GM23338 (cell line): ENCODE measurements around the gene NXPH4. TPM values are rescaled to one million over a fixed set of nuclear protein-coding genes. Genes with fewer than 3 reads are reported as not detected.

Experiments used
- ATAC-seq: fragments of 200-7000 bp; cut with Tn5 transposase; 3 replicates; pipeline ENCODE4 v1.9.1; 2020
- DNase-seq: peaks from one replicate; pipeline ENCODE4 v3.0.0-alpha.2; 2015; ENCODE audit warnings: low spot score
- H2AFZ ChIP-seq: fragments of 200-600 bp; sonication (generic); 2 replicates; pipeline ENCODE4 v1.8.0; 2016; ENCODE audit warnings: antibody characterized with exemption, mild to moderate bottlenecking, moderate library complexity
- H3F3A ChIP-seq: fragments of 200-600 bp; sonication (generic); replicated peaks from 2 replicates; pipeline ENCODE4 v1.8.0; 2017; ENCODE audit warnings: antibody characterized with exemption, mixed run types, low read depth
- H3K27ac ChIP-seq: fragments of 200-600 bp; sonication (generic); 2 replicates; pipeline ENCODE4 v1.6.1; 2016; ENCODE audit warnings: low read depth
- H3K27me3 ChIP-seq: fragments of 200-600 bp; sonication (generic); 2 replicates; pipeline ENCODE4 v1.8.0; 2016; ENCODE audit warnings: mild to moderate bottlenecking, mixed run types, moderate library complexity; ENCODE audit not compliant: insufficient read depth
- H3K36me3 ChIP-seq: fragments of 200-600 bp; sonication (generic); 2 replicates; pipeline ENCODE4 v1.8.0; 2016; ENCODE audit warnings: mild to moderate bottlenecking; ENCODE audit not compliant: insufficient read depth
- H3K4me1 ChIP-seq: fragments of 200-600 bp; sonication (generic); 2 replicates; pipeline ENCODE4 v1.8.0; 2016; ENCODE audit warnings: mild to moderate bottlenecking, moderate library complexity; ENCODE audit not compliant: insufficient read depth
- H3K4me2 ChIP-seq: fragments of 200-600 bp; sonication (generic); 2 replicates; pipeline ENCODE4 v1.7.1; 2017; ENCODE audit warnings: mixed run types
- H3K4me3 ChIP-seq: fragments of 200-600 bp; sonication (generic); 2 replicates; pipeline ENCODE4 v1.6.1; 2016; ENCODE audit warnings: mixed run types
- H3K79me2 ChIP-seq: fragments of 200-600 bp; sonication (generic); replicated peaks from 2 replicates; pipeline ENCODE4 v1.8.0; 2017; ENCODE audit warnings: mild to moderate bottlenecking; ENCODE audit not compliant: insufficient read depth
- H3K9me2 ChIP-seq: fragments of 200-600 bp; sonication (generic); 2 replicates; pipeline ENCODE4 v1.8.0; 2017; ENCODE audit not compliant: insufficient read depth
- H4K20me1 ChIP-seq: fragments of 200-600 bp; sonication (generic); replicated peaks from 2 replicates; pipeline ENCODE4 v1.8.0; 2017; ENCODE audit warnings: mild to moderate bottlenecking; ENCODE audit not compliant: insufficient read depth
- H3K27ac Mint-ChIP-seq: 2 replicates; pipeline ENCODE4 v1.8.0; 2020; ENCODE audit warnings: inconsistent platforms, mild to moderate bottlenecking, moderate library complexity, mixed read lengths
- H3K27me3 Mint-ChIP-seq: 3 replicates; pipeline ENCODE4 v1.8.0; 2022; ENCODE audit warnings: low read depth, mild to moderate bottlenecking, moderate library complexity, mixed read lengths, inconsistent platforms; ENCODE audit not compliant: insufficient read depth, poor library complexity
- H3K36me3 Mint-ChIP-seq: 3 replicates; pipeline ENCODE4 v1.8.0; 2021; ENCODE audit warnings: low read depth, mild to moderate bottlenecking, inconsistent platforms, moderate library complexity, mixed read lengths
- H3K4me1 Mint-ChIP-seq: 3 replicates; pipeline ENCODE4 v1.8.0; 2020; ENCODE audit warnings: mild to moderate bottlenecking, inconsistent platforms, mixed read lengths
- H3K4me3 Mint-ChIP-seq: 3 replicates; pipeline ENCODE4 v1.8.0; 2021; ENCODE audit warnings: moderate library complexity, mild to moderate bottlenecking, inconsistent platforms, mixed read lengths
- H3K9me3 Mint-ChIP-seq: 3 replicates; pipeline ENCODE4 v1.8.0; 2020; ENCODE audit warnings: moderate library complexity, mild to moderate bottlenecking, inconsistent platforms, mixed read lengths
- CREB1 ChIP-seq: fragments of 250-450 bp; sonication (Bioruptor Pico); IDR thresholded peaks from 2 replicates; pipeline ENCODE4 v1.5.0; 2020; ENCODE audit warnings: low read depth, mild to moderate bottlenecking, moderate library complexity
- CTCF ChIP-seq, 2 experiments: fragments of 200-600 bp in 1 of 2; sonication (generic) in 1 of 2; conservative IDR thresholded peaks; 2 replicates each; pipeline versions ENCODE4 v1.5.1 to v1.6.1; 2016 to 2017; ENCODE audit warnings: antibody characterized with exemption in 2 of 2, low read depth in 2 of 2, mild to moderate bottlenecking in 2 of 2, moderate library complexity in 1 of 2
- EZH2 ChIP-seq: fragments of 200-600 bp; sonication (generic); IDR thresholded peaks from one replicate; pipeline ENCODE4 v1.8.0; 2017; ENCODE audit warnings: antibody characterized with exemption, mild to moderate bottlenecking, low read depth; ENCODE audit not compliant: unreplicated experiment
- NANOG ChIP-seq: IDR thresholded peaks from 2 replicates; pipeline ENCODE4 v1.6.1; 2016; ENCODE audit warnings: antibody characterized with exemption, borderline replicate concordance
- POLR2AphosphoS5 ChIP-seq: IDR thresholded peaks from 2 replicates; pipeline ENCODE4 v1.6.1; 2016; ENCODE audit warnings: antibody characterized with exemption, low read depth
- STAT1 ChIP-seq: IDR thresholded peaks from one replicate; pipeline ENCODE4 v1.6.1; 2016; ENCODE audit warnings: antibody characterized with exemption; ENCODE audit not compliant: unreplicated experiment
- ZNF331 ChIP-seq: fragments of 250-450 bp; sonication (Bioruptor Pico); IDR thresholded peaks from 2 replicates; pipeline ENCODE4 v1.5.0; 2020; ENCODE audit warnings: low read depth, mild to moderate bottlenecking, moderate library complexity
- ZNF462 ChIP-seq: fragments of 250-450 bp; sonication (Bioruptor Pico); IDR thresholded peaks from 2 replicates; pipeline ENCODE4 v1.5.0; 2020; ENCODE audit warnings: mild to moderate bottlenecking, moderate library complexity
- polyA plus RNA-seq: library from polyadenylated mRNA; unstranded; fragments of >200 nt; fragmentation: Nextera tagmentation; extraction: Ambion mirVana; gene quantifications from 2 replicates; pipeline ENCODE4 v1.2.1, GENCODE V29; 2016
- total RNA-seq: library from RNA; depleted of rRNA; stranded (reverse); fragments of >200 nt; shearing (Covaris generic); gene quantifications from 2 replicates; pipeline ENCODE4 v1.2.3, GENCODE V29; 2014

The NXPH4 gene
- total and polyA plus RNA-seq, 2 experiments from 2014 or later, result 0.89 to 1.5 TPM

- no peak overlapping the region for H3K4me2 ChIP-seq
- H3K4me1 ChIP-seq, result peaks cover 49% of the 10 kb centered on the region
- no peak for DNase-seq
- H3K4me3 ChIP-seq, result no peak overlapping the region
- peaks cover 57% of the 10 kb centered on the region for H3K27me3 ChIP-seq
- Mint-ChIP-seq H3K27me3 (peaks cover 74% of the 10 kb centered on the region), H3K4me1 (peaks cover 71% of the 10 kb centered on the region), H3K9me3 (no peaks in the 10 kb centered on the region; the same call in 2 of the 3 replicates), H3K4me3 (peak overlapping the region; percentile 50; the same call in 2 of the 3 replicates), H3K27ac (no peak overlapping the region), H3K36me3 (peaks cover 60% of the 10 kb centered on the region)
- peaks cover 26% of the 10 kb centered on the region for H3K36me3 ChIP-seq
- H3K79me2 ChIP-seq, result peaks cover 25% of the 10 kb centered on the region
- no peaks in the 10 kb centered on the region for H3K9me2 ChIP-seq
- no peak for ATAC-seq
- peaks cover 52% of the 10 kb centered on the region for H3F3A ChIP-seq
- TF ChIP-seq NANOG, result no peak
- no peak for TF ChIP-seq POLR2AphosphoS5
- TF ChIP-seq CTCF (conservative IDR thresholded peaks at IDR 0.05; ENCODE audit: low read depth in 2 of 2), result no peak
- no peak for TF ChIP-seq STAT1
- H2AFZ ChIP-seq, result no peak overlapping the region
- no peak overlapping the region for H3K27ac ChIP-seq
- H4K20me1 ChIP-seq, result peaks cover 34% of the 10 kb centered on the region
Measured at GRCh38 chr12:57233357-57234232, 17.0 kb downstream of the NXPH4 start.

GRCh38 chr12:57234233-57234570 lies 17.6 kb downstream of the NXPH4 start:
- no peak for ATAC-seq
- peaks cover 47% of the 10 kb centered on the region for H3K4me1 ChIP-seq
- TF ChIP-seq EZH2 (no peak), CTCF (conservative IDR thresholded peaks at IDR 0.05; ENCODE audit: low read depth in 2 of 2) (no peak), ZNF462 (CRISPR knock-in tag) (no peak), STAT1 (no peak), CREB1 (CRISPR knock-in tag) (no peak), ZNF331 (CRISPR knock-in tag) (no peak)

More at GRCh38 chr12:57234233-57234570, 17.6 kb downstream of the NXPH4 start:
- H3K27ac Mint-ChIP-seq, result no peak overlapping the region
- Histone ChIP-seq H3K4me3 (no peak overlapping the region), H3F3A (peaks cover 51% of the 10 kb centered on the region), H3K79me2 (peaks cover 25% of the 10 kb centered on the region), H2AFZ (no peak overlapping the region), H3K36me3 (peaks cover 26% of the 10 kb centered on the region), H3K4me2 (0 out of 2 replicates have a peak overlapping the region, but pooled peaks have one; percentile 99), H3K9me2 (no peaks in the 10 kb centered on the region), H4K20me1 (peaks cover 34% of the 10 kb centered on the region), H3K27me3 (peaks cover 57% of the 10 kb centered on the region), H3K27ac (no peak overlapping the region)
- peaks cover 58% of the 10 kb centered on the region for H3K36me3 Mint-ChIP-seq
- peaks cover 69% of the 10 kb centered on the region for H3K4me1 Mint-ChIP-seq
- peaks cover 74% of the 10 kb centered on the region for H3K27me3 Mint-ChIP-seq
- DNase-seq, result no peak
- no peaks in the 10 kb centered on the region; the same call in 2 of the 3 replicates for H3K9me3 Mint-ChIP-seq
- peak overlapping the region; percentile 50; the same call in 2 of the 3 replicates for H3K4me3 Mint-ChIP-seq
